Transverse colon (tissue), 3 donors: ENCODE data around the gene ITGB5.
A peak's percentile ranks its signal among the peaks of the same experiment; 100 is the strongest.

Experiments
- CTCF ChIP-seq, 5 experiments: fragments of 200-600 bp in 3 of 5; fragments of 450-650 bp in 2 of 5; sonication (generic) in 3 of 5; IDR thresholded peaks; 1 replicate in 2 of 5; 2 replicates in 3 of 5; pipeline ENCODE4 v1.5.1; 2016 to 2017; ENCODE audit warnings: antibody characterized with exemption in 5 of 5, inconsistent platforms in 3 of 5, mild to moderate bottlenecking in 2 of 5, moderate library complexity in 1 of 5
- POLR2A ChIP-seq: fragments of 450-650 bp; IDR thresholded peaks from one replicate; pipeline ENCODE4 v1.6.1; 2016; ENCODE audit warnings: antibody characterized with exemption, mild to moderate bottlenecking, moderate library complexity

- TF ChIP-seq CTCF (IDR thresholded peaks at IDR 0.05) (peak in 4 of 5 experiments; percentile 13 to 43 (median 29)), POLR2A (no peak)
Measured at GRCh38 chr3:124768812-124769211, 118.4 kb downstream of the ITGB5 start.
